Heart left ventricle (tissue), 16 donors: ENCODE data around the gene ALCAM. TPM values are rescaled to one million over a fixed set of nuclear protein-coding genes. Genes with fewer than 3 reads are reported as not detected.

Experiments used
- ATAC-seq, 4 donors: fragments of 200-7000 bp; cut with Tn5 transposase; one replicate each; pipeline ENCODE4 v1.9.1; 2020 to 2022; ENCODE audit warnings: moderate library complexity in 4 of 4, mild to moderate bottlenecking in 3 of 4, moderate number of reproducible peaks in 1 of 4
- DNase-seq, 5 donors: peaks; one replicate each; pipeline ENCODE4 v3.0.0-alpha.2; 2020
- H3K27ac ChIP-seq, 12 donors: fragments of 200-600 bp; sonication (generic) in 4 of 12; one replicate each; pipeline versions ENCODE4 v1.5.0 to v1.8.0; 2016 to 2022; ENCODE audit warnings: mild to moderate bottlenecking in 2 of 12
- H3K27me3 ChIP-seq, 9 donors: fragments of 200-600 bp; sonication (generic) in 2 of 9; one replicate each; pipeline versions ENCODE4 v1.5.1 to v1.8.0; 2016 to 2022; ENCODE audit warnings: mild to moderate bottlenecking in 3 of 9
- H3K36me3 ChIP-seq, 9 donors: fragments of 200-600 bp; sonication (generic) in 2 of 9; one replicate each; pipeline versions ENCODE4 v1.5.0 to v1.8.0; 2018 to 2022; ENCODE audit warnings: mild to moderate bottlenecking in 2 of 9
- H3K4me1 ChIP-seq, 12 donors: fragments of 200-600 bp; sonication (generic) in 4 of 12; one replicate each; pipeline versions ENCODE4 v1.5.0 to v1.8.0; 2016 to 2022; ENCODE audit warnings: mild to moderate bottlenecking in 3 of 12
- H3K4me3 ChIP-seq, 12 donors: fragments of 200-600 bp; sonication (generic) in 4 of 12; one replicate each; pipeline versions ENCODE4 v1.5.0 to v1.8.0; 2017 to 2022; ENCODE audit warnings: mild to moderate bottlenecking in 9 of 12, moderate library complexity in 4 of 12
- H3K9me3 ChIP-seq, 12 donors: fragments of 200-600 bp; sonication (generic) in 4 of 12; one replicate each; pipeline versions ENCODE4 v1.5.0 to v1.8.0; 2016 to 2022; ENCODE audit warnings: mild to moderate bottlenecking in 1 of 12
- POLR2A ChIP-seq, 2 donors: fragments of 450-650 bp; IDR thresholded peaks; one replicate each; pipeline ENCODE4 v1.6.1; 2017; ENCODE audit warnings: antibody characterized with exemption in 2 of 2, mild to moderate bottlenecking in 2 of 2, moderate library complexity in 2 of 2
- WGBS, 4 donors: extraction: QIAGEN DNeasy Blood & Tissue Kit in 2 of 4; methylation state at CpG; one replicate each; pipeline versions ENCODE4 v1.1.5 to v1.1.7; 2013 to 2018; 5-methylcytosine and 5-hydroxymethylcytosine counted together
- intact Hi-C, 10 donors: fragments of 100-400 bp; cut with DNase I; formaldehyde crosslinking; loops; one replicate each; pipeline versions ENCODE4 v1.11.1 to v1.14.2; 2022
- polyA plus RNA-seq, 2 donors: library from polyadenylated mRNA; stranded (reverse); fragments of 200-250 nt; gene quantifications; one replicate each; pipeline ENCODE4 v1.2.3, GENCODE V29; 2013
- total RNA-seq, 9 donors: library from RNA; depleted of rRNA in 2 of 9; stranded (reverse); fragments of >200 nt in 2 of 9; fragmentation: NEBNext Ultra II Directional in 3 of 9; extraction: Animal tissue kit (Norgen Biotek cat#: 25700) in 3 of 9; gene quantifications; one replicate each; pipeline versions ENCODE4 v1.1.0 to v1.2.4, GENCODE V29; 2016 to 2023
- TF ChIP-seq, protein P1 (sequence below), 12 donors: fragments of 200-600 bp; sonication (generic) in 4 of 12; IDR thresholded peaks; one replicate each; pipeline versions ENCODE4 v1.5.0 to v1.8.0; 2018 to 2022; ENCODE audit warnings: antibody characterized with exemption in 12 of 12, mild to moderate bottlenecking in 5 of 12
- donor health status: ischemic (EF 13 %, LVEDD 7.1; RV severe dilation, severe dysfunction).
- donor health status: healthy with polysubstance abuse.
- donor health status: DM: no; HTN: yes; CAD: no.
- donor health status: DM: no; HTN: no; CAD: no.
- donor health status: ischemic (EF 25% LVEDD 6.9; RV normal size, moderate dysfunction).
- donor health status: ischemic (EF 25% LVEDD 5.7; RV mildly dilated, moderate dysfunction).
- donor health status: healthy.
- donor health status: DM: yes; HTN: yes; CAD: no.
- donor health status: ischemic (EF 35%, LVEDD 5.7; RV mildly dilated, moderate dysfunction).
- donor health status: nonischemic (EF 11% LVEDD 7.7; RV severe dilation, severe dysfunction).
- donor health status: DM: yes; HTN: yes; CAD: no.
- donor health status: PGD.
- donor health status: ischemic (EF 29% LVEDD 5.4; RV normal size, mild dysfunction).
- donor health status: nonischemic (EF 23%, LVEDD 6.1; RV moderate dilation, normal function).

ALCAM gene
- total and polyA plus RNA-seq, 11 donors, result 0.91 to 19.9 (median 5.5) TPM

DNA sequence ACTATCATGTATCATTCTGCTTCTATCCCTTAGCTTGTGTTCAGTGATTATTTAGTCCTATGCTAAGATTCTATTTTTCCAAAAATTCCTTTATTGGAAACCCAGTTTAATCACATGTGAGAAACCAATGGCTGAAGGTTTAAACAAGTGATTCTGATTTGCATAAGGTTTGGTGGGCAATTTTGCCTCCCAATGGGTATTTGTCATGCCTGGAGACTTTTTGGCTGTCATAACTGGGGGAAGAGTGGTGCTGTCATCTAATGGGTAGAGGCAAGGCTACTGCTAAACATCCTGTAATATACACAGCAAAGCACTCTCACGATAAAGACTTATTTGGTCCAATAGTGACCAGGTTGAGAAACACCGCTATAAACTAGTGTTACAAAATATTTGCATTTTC lies 148.7 kb downstream of the ALCAM start:
- DNase-seq (no peak), ATAC-seq (no peak)
- no peak for TF ChIP-seq POLR2A (IDR thresholded peaks at IDR 0.05)
- TF ChIP-seq, protein P1, sequence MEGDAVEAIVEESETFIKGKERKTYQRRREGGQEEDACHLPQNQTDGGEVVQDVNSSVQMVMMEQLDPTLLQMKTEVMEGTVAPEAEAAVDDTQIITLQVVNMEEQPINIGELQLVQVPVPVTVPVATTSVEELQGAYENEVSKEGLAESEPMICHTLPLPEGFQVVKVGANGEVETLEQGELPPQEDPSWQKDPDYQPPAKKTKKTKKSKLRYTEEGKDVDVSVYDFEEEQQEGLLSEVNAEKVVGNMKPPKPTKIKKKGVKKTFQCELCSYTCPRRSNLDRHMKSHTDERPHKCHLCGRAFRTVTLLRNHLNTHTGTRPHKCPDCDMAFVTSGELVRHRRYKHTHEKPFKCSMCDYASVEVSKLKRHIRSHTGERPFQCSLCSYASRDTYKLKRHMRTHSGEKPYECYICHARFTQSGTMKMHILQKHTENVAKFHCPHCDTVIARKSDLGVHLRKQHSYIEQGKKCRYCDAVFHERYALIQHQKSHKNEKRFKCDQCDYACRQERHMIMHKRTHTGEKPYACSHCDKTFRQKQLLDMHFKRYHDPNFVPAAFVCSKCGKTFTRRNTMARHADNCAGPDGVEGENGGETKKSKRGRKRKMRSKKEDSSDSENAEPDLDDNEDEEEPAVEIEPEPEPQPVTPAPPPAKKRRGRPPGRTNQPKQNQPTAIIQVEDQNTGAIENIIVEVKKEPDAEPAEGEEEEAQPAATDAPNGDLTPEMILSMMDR (IDR thresholded peaks at IDR 0.05), result no peak
- intact Hi-C loops, result loop anchor here in 4 of 10 donors (5.0 to 10.0 kb wide), 4 partner anchors 351 to 1243 kb away; no protein-coding TSS in a partner anchor
- no peak overlapping the region for H3K4me3 ChIP-seq
- 82 to 100% (median 88%) methylated on average over 2 of the region's 2 CpGs for WGBS, 4 donors
- peaks cover 0 to 7% (median 0%) of the 10 kb centered on the region in 12 donors for H3K4me1 ChIP-seq
- H3K27me3 ChIP-seq, result no peaks in the 10 kb centered on the region
- H3K27ac ChIP-seq, result no peak overlapping the region
- H3K9me3 ChIP-seq, result no peaks in the 10 kb centered on the region
- no peaks in the 10 kb centered on the region for H3K36me3 ChIP-seq

DNA sequence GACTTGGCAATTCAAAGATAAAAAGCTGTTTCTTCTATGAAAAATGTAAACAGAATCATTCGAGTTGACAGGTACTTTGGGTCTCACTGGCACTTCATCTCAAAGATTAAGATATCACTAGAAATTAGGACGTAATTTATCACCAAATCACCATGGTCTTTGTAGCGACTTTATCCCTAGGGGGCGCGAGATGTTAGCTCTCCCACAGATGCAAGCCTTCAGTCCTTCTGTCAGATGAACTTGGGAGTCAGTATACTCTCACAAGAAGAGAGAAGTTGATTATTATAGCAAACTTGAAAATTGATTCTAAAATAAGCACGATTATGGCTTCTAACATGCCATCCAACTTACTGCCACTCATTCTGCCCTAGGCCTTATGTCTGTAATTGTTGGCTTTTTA lies 150.3 kb downstream of the ALCAM start:
- Histone ChIP-seq H3K4me3 (no peak overlapping the region), H3K27me3 (no peaks in the 10 kb centered on the region), H3K9me3 (no peaks in the 10 kb centered on the region), H3K4me1 (peaks cover 0 to 7% (median 0%) of the 10 kb centered on the region in 12 donors), H3K36me3 (no peaks in the 10 kb centered on the region), H3K27ac (no peak overlapping the region)
- WGBS, 4 donors, result 28 to 47% (median 34%) methylated on average over 6 of the region's 6 CpGs
- TF ChIP-seq, protein P1 (IDR thresholded peaks at IDR 0.05), result peak in 5 of 12 donors; percentile 17 to 29 (median 24)
- no peak for TF ChIP-seq POLR2A (IDR thresholded peaks at IDR 0.05)
- intact Hi-C loops, result loop anchor here in 4 of 10 donors (5.0 to 10.0 kb wide), 4 partner anchors 352 to 1245 kb away; no protein-coding TSS in a partner anchor
- no peak for DNase-seq
- ATAC-seq, result no peak

DNA sequence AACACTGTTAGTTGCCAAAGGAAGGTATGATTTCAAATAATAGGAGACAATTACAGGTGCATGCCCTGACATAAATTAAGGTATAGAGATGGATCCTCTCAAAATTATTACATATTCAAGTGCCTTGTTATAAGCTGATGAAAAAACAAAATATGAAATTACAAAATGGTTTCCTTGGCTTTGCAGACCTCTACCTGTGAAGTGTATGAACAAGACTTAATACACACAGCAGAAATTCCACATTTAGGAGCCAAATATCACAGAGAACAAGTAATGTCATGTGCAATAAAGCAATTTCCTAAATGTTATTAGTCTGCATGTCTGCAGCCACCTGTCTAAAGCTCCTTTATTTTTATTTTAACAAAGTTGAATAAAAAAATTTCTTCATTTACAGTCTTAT lies 151.5 kb downstream of the ALCAM start:
- Histone ChIP-seq H3K36me3 (no peaks in the 10 kb centered on the region), H3K4me1 (no peaks in the 10 kb centered on the region), H3K27me3 (no peaks in the 10 kb centered on the region), H3K9me3 (no peaks in the 10 kb centered on the region), H3K27ac (no peak overlapping the region), H3K4me3 (no peak overlapping the region)
- intact Hi-C loops, result loop anchor here in 4 of 10 donors (2.0 to 10.0 kb wide), 5 partner anchors 149 to 1246 kb away; no protein-coding TSS in a partner anchor
- ATAC-seq (no peak), DNase-seq (no peak)
- TF ChIP-seq, protein P1 (IDR thresholded peaks at IDR 0.05), result no peak
- no peak for TF ChIP-seq POLR2A (IDR thresholded peaks at IDR 0.05)

DNA sequence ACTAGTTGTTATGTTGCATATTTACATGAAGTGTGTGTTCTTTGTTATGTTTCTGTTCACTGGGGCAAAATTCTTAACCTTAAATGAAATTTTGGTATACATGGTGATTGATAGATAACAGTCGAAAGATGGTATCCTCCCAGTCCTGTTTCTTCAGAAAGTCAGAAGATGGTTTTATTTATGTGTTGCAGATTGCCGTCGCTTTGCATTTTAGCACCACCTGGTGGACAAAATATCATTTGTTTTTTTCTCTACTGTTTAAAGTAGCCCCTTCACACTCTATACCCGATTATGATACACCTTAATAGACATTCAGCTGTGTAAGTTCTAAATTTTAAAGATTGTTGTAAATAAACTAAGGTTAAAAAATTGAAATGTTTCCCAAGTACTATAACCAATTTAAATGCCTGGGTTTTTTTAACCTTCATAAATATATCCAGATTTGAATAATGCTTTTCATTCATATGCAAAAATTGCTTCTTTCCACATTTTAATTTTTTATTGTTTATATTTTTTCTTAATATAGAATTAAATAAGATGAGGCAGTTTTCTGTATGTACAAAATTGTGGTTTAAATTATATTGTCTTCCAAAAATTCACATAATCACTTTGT lies 152.2 kb downstream of the ALCAM start:
- peak in 3 of 4 donors; percentile 50 to 58 (median 55) for ATAC-seq
- 0 to 4% (median 2%) methylated on average over 4 of the region's 4 CpGs for WGBS, 4 donors
- Histone ChIP-seq H3K9me3 (no peaks in the 10 kb centered on the region), H3K27ac (no peak overlapping the region), H3K4me1 (no peaks in the 10 kb centered on the region), H3K4me3 (no peak overlapping the region), H3K27me3 (no peaks in the 10 kb centered on the region), H3K36me3 (no peaks in the 10 kb centered on the region)
- intact Hi-C loops, result loop anchor here in 4 of 10 donors (2.0 to 10.0 kb wide), 5 partner anchors 150 to 1247 kb away; no protein-coding TSS in a partner anchor
- DNase-seq, result no peak
- TF ChIP-seq POLR2A (IDR thresholded peaks at IDR 0.05), result no peak
- TF ChIP-seq, protein P1 (IDR thresholded peaks at IDR 0.05), result peak; percentile 40 to 78 (median 62)
